ENCODE results near the gene HOXC9. TPM values are rescaled to one million over a fixed set of nuclear protein-coding genes. Genes with fewer than 3 reads are reported as not detected.
A peak's percentile ranks its signal among the peaks of the same experiment; 100 is the strongest.

The HOXC9 gene
- not detected for total RNA-seq
- long read RNA-seq: 0 reads

- no peaks in the 10 kb centered on the region for H3K36me3 ChIP-seq
- peaks cover 24% of the 10 kb centered on the region for H3K4me1 ChIP-seq
- H3K27ac ChIP-seq (replicated peaks): no peak within 1 kb of the TSS
- H3K9me3 ChIP-seq (replicated peaks): no peaks in the 10 kb centered on the region
- H3K4me3 ChIP-seq: peak within 1 kb of the TSS; percentile 52
- intact Hi-C loops (cut with micrococcal nuclease): no loop called here
- peaks cover 100% of the 10 kb centered on the region for H3K27me3 ChIP-seq (ENCODE audit: low read depth)
- no peak for TF ChIP-seq CTCF (IDR thresholded peaks at IDR 0.05; ENCODE audit: borderline replicate concordance)
- no peak for DNase-seq
Observed at GRCh38 chr12:54000116-54001114, at the start of gene HOXC9. Gene HOXC9, plus strand, starts transcription at chr12:54000161. Its CDS starts 28 bp downstream, at chr12:54000189.

- Histone ChIP-seq H3K9me3 (replicated peaks) (no peaks in the 10 kb centered on the region), H3K36me3 (no peaks in the 10 kb centered on the region), H3K27me3 (ENCODE audit: low read depth) (peaks cover 100% of the 10 kb centered on the region), H3K27ac (replicated peaks) (no peak overlapping the region), H3K4me1 (peaks cover 12% of the 10 kb centered on the region), H3K4me3 (no peak overlapping the region)
- DNase-seq: no peak
- no peak for TF ChIP-seq CTCF (IDR thresholded peaks at IDR 0.05; ENCODE audit: borderline replicate concordance)
- intact Hi-C loops (cut with micrococcal nuclease): no loop called here
Observed at GRCh38 chr12:53950437-53950773, 49.6 kb upstream of the HOXC9 start.

- intact Hi-C loops (cut with micrococcal nuclease): no loop called here
- Histone ChIP-seq H3K27ac (replicated peaks) (no peak overlapping the region), H3K36me3 (no peaks in the 10 kb centered on the region), H3K27me3 (ENCODE audit: low read depth) (peaks cover 100% of the 10 kb centered on the region), H3K9me3 (replicated peaks) (no peaks in the 10 kb centered on the region), H3K4me1 (peaks cover 12% of the 10 kb centered on the region), H3K4me3 (no peak overlapping the region)
- no peak for TF ChIP-seq CTCF (IDR thresholded peaks at IDR 0.05; ENCODE audit: borderline replicate concordance)
- DNase-seq: no peak
Observed at GRCh38 chr12:53950789-53951576, 49.0 kb upstream of the HOXC9 start.

GRCh38 chr12:53951577-53952334 lies 48.2 kb upstream of the HOXC9 start:
- DNase-seq: no peak
- no peak for TF ChIP-seq CTCF (IDR thresholded peaks at IDR 0.05; ENCODE audit: borderline replicate concordance)
- Histone ChIP-seq H3K27me3 (ENCODE audit: low read depth) (peaks cover 100% of the 10 kb centered on the region), H3K4me3 (no peak overlapping the region), H3K36me3 (no peaks in the 10 kb centered on the region), H3K9me3 (replicated peaks) (no peaks in the 10 kb centered on the region), H3K4me1 (peaks cover 12% of the 10 kb centered on the region), H3K27ac (replicated peaks) (no peak overlapping the region)
- intact Hi-C loops (cut with micrococcal nuclease): no loop called here

- H3K4me1 ChIP-seq: peaks cover 12% of the 10 kb centered on the region
- no peak overlapping the region for H3K4me3 ChIP-seq
- H3K9me3 ChIP-seq (replicated peaks): no peaks in the 10 kb centered on the region
- H3K27me3 ChIP-seq (ENCODE audit: low read depth): peaks cover 100% of the 10 kb centered on the region
- DNase-seq: no peak
- H3K36me3 ChIP-seq: no peaks in the 10 kb centered on the region
- H3K27ac ChIP-seq (replicated peaks): no peak overlapping the region
- TF ChIP-seq CTCF (IDR thresholded peaks at IDR 0.05; ENCODE audit: borderline replicate concordance): no peak
- intact Hi-C loops (cut with micrococcal nuclease): no loop called here
Observed at GRCh38 chr12:53952335-53952694, 47.6 kb upstream of the HOXC9 start.
